HUES48 (cell line): ENCODE data around the gene ATP1A2.

Experiments
- H3K27ac ChIP-seq: one replicate; pipeline ENCODE4 v1.7.0; 2013; ENCODE audit warnings: low read depth, low read length, inconsistent platforms
- H3K27me3 ChIP-seq: 2 replicates; pipeline ENCODE4 v1.6.1; 2013; ENCODE audit warnings: mild to moderate bottlenecking, low read length; ENCODE audit not compliant: control insufficient read depth, insufficient read depth
- H3K36me3 ChIP-seq: 2 replicates; pipeline ENCODE4 v1.6.1; 2013; ENCODE audit warnings: low read length; ENCODE audit not compliant: control insufficient read depth, insufficient read depth
- H3K4me1 ChIP-seq: 2 replicates; pipeline ENCODE4 v1.6.1; 2013; ENCODE audit warnings: mild to moderate bottlenecking, low read length; ENCODE audit not compliant: control insufficient read depth, insufficient read depth
- H3K4me3 ChIP-seq: 2 replicates; pipeline ENCODE4 v1.5.1; 2013; ENCODE audit warnings: mild to moderate bottlenecking, low read depth, low read length
- H3K9ac ChIP-seq: 2 replicates; pipeline ENCODE4 v1.6.1; 2013; ENCODE audit warnings: mild to moderate bottlenecking, low read depth, low read length, moderate library complexity
- H3K9me3 ChIP-seq: 2 replicates; pipeline ENCODE4 v1.6.1; 2013; ENCODE audit warnings: low read length; ENCODE audit not compliant: control insufficient read depth, insufficient read depth

The ATP1A2 gene

DNA sequence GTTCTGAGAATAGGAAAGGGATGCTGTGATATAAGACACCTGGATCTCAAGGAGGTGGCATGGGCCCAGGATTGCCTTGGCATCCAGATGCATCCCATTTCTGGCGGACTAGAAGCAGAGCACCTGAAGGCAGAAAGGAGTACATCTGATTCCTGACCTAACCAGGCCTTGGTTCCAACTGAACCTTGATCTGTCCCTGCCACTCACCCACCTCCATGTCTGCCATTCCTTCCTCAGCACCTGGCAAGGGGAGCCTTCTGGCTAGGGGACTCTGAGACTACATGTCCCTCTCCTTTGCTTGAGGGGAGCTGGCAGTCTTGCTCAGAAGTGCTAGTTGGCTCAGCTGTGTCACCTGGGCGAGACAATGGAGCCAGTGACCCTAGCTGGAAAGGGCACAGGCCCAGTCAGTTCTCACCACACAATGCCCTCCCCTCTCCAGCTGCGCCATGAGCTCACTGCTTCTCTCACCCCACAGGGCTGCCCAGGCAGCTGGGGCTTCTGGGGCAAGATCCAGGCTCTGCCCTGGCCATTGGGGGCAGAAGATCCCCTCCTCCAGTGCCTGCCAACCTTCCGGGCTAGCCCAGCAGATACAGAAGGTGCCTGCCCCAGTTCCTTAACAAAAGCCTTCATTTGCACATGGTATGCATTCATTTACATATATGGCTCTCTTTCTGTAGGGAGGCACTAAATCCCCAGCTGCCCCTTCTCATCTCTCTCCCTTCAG, 20.0 kb upstream of the ATP1A2 start:
- Histone ChIP-seq H3K4me1 (peaks cover 35% of the 10 kb centered on the region), H3K9ac (no peak overlapping the region), H3K9me3 (no peaks in the 10 kb centered on the region), H3K4me3 (peak overlapping the region; percentile 9), H3K27ac (peak overlapping the region; percentile 76), H3K36me3 (peaks cover 46% of the 10 kb centered on the region), H3K27me3 (no peaks in the 10 kb centered on the region)

DNA sequence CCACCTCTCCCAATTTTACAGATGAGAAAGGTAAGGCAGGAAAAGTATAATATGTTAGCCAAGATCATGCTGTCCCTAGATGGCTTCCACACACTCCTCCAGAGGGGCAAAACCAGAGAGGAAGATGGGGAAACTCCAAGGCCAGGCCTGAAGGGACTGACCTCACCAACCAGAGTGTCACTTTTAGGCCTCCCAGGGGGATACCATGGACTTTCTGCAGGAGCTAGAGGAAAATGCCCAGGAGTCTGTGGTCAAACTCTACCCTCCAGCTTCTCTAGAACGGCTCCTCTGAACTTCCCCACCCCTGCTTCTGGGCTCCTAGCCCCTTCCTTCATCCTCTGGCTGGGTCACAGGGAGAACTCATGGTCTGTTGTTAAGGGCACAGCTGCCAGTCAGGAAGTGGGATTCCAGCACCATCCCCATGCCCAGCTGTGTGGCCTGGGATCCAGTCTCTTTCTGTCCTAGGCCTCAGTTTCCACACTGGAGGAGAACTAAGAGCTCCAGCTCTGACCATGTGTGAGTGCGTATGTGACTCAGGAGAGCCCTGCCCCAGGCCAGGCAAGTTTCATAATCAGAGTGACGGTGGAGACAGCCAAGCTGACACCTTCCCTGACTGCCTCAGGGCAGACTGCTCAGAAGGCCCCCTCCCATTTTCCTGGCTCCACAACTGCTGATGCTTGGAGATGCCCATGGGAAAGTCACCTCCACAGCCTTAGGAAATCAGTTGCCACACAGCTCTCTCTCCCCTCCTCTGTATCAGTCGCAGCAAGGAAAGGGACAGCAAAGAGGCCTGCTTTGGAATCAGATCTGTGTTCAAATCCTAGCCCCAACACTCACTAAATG, 19.1 kb upstream of the ATP1A2 start:
- Histone ChIP-seq H3K4me1 (peaks cover 42% of the 10 kb centered on the region), H3K27ac (peak overlapping the region; percentile 76), H3K36me3 (peaks cover 37% of the 10 kb centered on the region), H3K27me3 (no peaks in the 10 kb centered on the region), H3K9me3 (no peaks in the 10 kb centered on the region), H3K4me3 (peak overlapping the region; percentile 79), H3K9ac (no peak overlapping the region)

DNA sequence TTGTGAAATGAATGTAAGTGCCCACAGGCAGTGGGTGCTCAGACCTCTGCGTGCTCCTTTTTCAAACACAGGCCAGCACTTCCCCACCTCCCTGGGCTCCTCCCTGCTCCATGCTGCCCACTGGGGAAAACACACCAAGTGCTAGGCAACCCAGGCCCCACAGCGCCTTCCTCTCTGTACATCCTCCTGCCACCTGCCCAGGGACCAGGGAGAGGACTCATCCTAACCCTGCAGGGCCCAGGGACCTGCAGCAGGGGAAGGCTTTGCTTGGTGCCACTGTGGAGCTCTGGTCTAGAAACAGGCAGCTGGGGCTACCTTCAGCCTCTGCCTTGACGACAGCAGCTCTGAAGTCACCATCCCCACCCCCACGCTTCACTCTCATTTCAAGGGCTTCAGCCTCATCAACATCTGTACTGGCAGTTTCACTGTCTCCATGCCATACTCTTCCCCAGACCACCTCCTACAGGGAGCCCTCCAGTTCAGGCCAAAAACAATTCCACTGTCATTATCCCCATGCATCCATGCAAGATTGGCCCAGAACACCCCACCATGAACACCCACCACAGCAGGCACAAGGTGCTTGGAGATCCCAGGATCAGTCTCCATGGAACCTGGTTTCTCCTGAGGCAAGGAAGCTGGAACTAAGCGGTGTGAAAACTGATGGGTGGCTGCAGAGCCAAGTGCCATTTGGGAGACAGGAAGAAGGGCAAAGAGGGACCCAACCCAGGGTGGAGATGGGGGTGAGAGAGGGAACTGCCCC, 18.2 kb upstream of the ATP1A2 start:
- H3K9me3 ChIP-seq, result no peaks in the 10 kb centered on the region
- H3K36me3 ChIP-seq, result peaks cover 29% of the 10 kb centered on the region
- peak overlapping the region; percentile 79 for H3K4me3 ChIP-seq
- H3K9ac ChIP-seq, result peak overlapping the region; percentile 37; the same call in 1 of the 2 replicates
- no peak overlapping the region for H3K27ac ChIP-seq
- H3K27me3 ChIP-seq, result no peaks in the 10 kb centered on the region
- peaks cover 44% of the 10 kb centered on the region for H3K4me1 ChIP-seq

DNA sequence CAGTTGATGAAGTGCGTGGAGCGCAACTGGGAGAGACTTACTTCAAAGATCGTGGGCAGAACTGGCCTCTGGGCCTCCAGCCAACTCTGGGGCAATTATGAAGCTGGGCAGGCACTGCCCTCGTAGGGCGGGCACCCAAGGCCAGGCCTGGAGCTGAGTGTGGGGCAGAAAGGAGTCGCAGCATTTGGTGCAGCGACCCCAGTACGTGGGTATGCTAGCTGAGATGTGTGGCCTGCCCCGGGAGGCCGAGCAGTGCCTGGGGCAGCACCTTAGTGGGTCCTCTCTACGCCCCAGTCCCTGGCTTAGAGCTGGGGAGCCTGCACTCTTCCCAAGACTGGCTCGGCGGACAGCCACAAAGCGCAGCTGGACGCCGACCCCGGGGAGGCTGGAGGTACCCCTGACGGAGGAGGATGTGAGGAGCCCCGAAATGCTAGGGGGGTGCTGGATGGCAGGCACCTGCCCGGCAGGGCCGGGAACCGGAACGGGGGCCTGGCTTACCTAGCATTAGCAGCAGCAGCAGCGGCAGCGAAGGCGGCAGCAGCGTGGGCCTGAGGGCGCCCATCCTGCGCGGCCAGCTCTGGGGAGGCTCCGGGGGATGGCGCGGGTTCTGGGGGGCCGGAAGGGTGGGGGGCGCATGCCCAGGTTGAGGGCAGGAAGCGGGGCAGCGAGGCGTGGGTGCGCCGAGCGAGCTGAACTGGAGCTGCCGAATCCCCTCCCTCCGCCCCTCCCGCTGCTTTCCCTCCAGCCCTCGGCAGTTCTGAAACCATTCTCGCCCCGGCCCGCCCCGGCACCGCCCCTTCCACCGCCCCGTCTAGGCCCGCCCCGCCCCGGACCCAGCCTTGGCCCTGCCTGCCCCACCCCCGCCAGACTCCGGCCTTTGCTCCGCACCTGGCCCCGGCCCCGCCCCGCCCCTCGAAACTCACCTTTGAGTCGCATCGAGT, 17.4 kb upstream of the ATP1A2 start, which contains the start of gene IGSF8:
TSS of gene IGSF8 (minus strand) at position 709 of the 941 bp plus-strand sequence. CDS start at position 562, 147 bp downstream.
- Histone ChIP-seq H3K9me3 (no peaks in the 10 kb centered on the region), H3K27ac (peak within 1 kb of the TSS; percentile 70), H3K9ac (peak within 1 kb of the TSS; percentile 50; the same call in 1 of the 2 replicates), H3K36me3 (peaks cover 21% of the 10 kb centered on the region), H3K27me3 (no peaks in the 10 kb centered on the region), H3K4me3 (peak within 1 kb of the TSS; percentile 79), H3K4me1 (peaks cover 49% of the 10 kb centered on the region)

DNA sequence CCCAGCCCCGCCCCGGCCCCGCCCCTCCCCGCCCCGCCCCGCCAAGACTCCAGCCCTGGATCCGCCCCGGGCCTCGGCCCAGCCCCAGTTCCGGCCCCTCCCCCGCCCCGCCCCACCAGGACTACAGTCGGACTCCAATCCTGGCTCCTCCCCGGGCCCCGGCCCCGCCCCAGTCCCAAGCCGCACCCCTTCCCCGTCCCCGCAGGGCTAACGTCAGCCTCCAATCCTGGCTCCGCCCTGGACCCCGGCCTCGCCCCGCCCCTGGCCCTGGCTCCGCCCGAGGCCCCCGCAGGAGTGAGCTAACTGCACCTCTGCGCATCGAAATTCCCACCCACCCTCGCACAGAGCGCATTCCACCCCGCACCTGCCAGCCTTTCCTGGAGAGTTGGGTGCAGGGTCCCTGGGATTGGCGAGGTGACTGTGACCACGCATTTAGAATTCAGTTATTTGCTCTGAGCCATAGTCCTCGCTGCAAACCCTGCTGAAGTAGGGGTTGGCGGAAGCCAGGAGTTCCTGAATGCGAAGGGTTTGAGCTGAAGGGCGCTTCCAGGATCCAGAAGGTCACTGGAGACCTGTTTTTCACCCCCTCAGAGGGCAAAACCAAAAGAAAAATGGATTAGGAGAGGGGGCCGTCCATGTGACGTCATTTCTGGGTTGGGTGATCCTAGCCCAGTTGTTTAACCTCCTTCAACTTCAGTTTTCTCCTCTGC, 16.6 kb upstream of the ATP1A2 start:
- 0 out of 2 replicates have a peak overlapping the region, but pooled peaks have one; percentile 50 for H3K9ac ChIP-seq
- H3K4me1 ChIP-seq, result peaks cover 56% of the 10 kb centered on the region

DNA sequence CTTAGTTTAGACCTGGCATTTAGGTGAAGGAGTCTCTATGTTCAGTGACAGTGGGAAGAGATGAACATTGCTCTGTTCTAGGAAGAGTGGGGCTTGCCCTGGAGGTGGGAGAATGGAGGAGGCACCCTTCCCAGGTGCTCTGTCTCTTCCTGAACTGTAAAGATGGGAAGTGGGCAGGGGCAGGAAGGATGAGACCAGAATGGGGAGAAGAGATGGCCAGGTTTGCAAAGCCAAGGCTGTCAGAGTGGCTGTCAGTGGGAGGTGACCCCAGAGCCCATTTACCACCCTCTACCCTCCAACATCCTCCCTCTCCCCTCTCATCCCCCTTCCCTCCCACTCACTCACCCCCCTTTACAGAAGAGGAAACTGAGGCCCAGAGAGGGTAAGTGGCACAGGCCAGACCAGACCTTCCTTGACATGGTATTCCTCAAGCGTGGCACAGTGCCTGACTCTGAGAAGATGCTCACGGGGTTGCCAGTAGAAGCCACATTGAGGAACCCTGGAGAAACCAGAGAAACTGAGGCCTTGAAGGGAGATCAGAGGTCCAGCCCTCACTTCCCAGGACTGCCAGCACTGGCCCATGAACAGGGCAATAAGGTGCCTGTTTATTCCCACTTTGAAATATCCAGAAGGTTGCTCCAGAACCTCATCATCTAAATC, 15.7 kb upstream of the ATP1A2 start:
- Histone ChIP-seq H3K36me3 (peaks cover 5% of the 10 kb centered on the region), H3K4me1 (peaks cover 62% of the 10 kb centered on the region), H3K27me3 (no peaks in the 10 kb centered on the region), H3K9ac (no peak overlapping the region), H3K9me3 (no peaks in the 10 kb centered on the region), H3K4me3 (no peak overlapping the region), H3K27ac (no peak overlapping the region)

More for the DNA sequence above, 16.6 kb upstream of the ATP1A2 start:
- H3K27ac ChIP-seq, result peak overlapping the region; percentile 70
- H3K27me3 ChIP-seq, result no peaks in the 10 kb centered on the region
- peaks cover 14% of the 10 kb centered on the region for H3K36me3 ChIP-seq
- no peaks in the 10 kb centered on the region for H3K9me3 ChIP-seq
- H3K4me3 ChIP-seq, result peak overlapping the region; percentile 57

DNA sequence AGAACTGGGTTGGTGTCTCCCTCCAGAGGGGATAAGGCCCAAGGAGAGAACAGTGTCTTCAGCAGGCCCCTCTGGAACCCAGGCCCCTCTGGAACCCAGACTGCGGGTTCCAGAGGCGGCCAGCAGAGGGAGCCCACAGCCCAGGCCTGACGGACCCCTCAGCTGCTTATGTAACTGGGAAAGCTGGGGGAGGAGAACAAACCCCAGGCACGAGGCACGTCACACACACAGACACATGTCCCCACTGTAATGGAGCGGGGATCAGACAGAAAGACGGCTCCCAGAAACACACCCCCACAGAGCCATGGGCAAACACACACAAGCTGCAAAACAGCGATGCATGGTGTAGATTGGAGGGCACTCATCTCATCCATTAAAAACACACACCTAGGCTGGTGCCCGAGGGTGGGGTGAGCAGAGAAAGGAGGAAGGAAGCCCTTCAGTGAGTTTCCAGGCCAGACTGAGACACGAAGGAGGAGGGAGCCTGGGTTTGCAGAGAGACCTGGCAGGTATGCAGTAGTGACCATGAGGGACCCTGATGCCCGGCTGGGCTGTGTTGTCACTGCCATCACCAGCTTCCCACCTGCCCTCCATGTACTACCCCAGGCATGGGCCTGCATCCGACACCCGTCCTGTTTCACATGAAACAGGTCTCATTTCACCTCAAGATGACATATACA, 14.4 kb upstream of the ATP1A2 start:
- Histone ChIP-seq H3K9ac (no peak overlapping the region), H3K27ac (no peak overlapping the region), H3K4me1 (peaks cover 50% of the 10 kb centered on the region), H3K27me3 (no peaks in the 10 kb centered on the region), H3K36me3 (no peaks in the 10 kb centered on the region), H3K4me3 (no peak overlapping the region), H3K9me3 (no peaks in the 10 kb centered on the region)

DNA sequence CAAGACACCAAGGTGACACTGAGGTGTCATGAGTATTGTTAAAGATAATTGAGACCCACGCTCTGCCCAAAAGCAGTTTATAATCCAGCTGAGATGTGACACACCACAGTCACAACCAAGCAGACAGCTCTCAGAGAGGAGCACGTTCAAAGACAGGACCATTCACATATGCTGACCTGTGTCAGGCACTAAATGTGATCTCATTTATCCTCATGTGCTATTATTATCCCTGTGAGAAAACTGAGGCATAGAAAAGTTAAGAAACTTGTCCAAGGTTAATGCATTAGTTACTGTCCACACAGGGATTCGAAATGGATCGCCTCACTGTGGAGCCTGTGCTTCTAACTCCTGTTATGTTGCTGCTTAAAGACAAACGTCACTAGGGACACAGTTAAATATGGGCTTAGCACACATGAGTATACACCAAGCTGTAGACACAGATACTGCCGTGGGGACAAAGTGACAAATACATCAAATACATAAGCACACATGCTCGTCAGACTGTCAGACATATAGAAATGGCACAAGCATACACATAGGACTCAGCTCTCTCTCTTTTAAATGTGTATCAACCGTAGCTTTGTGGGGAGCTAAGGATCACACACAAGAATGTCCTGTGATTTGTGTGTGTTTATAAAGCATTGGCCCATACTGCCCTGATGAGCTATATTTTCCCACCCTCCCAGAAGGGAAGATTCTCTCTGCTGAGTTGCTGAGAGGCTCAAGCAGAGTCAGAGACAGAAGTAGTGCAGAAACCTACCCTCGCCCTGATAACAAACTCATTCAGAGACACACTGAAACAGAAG, 13.6 kb upstream of the ATP1A2 start:
- no peaks in the 10 kb centered on the region for H3K9me3 ChIP-seq
- H3K36me3 ChIP-seq, result no peaks in the 10 kb centered on the region
- H3K27me3 ChIP-seq, result no peaks in the 10 kb centered on the region
- peaks cover 42% of the 10 kb centered on the region for H3K4me1 ChIP-seq
- no peak overlapping the region for H3K4me3 ChIP-seq
- no peak overlapping the region for H3K27ac ChIP-seq
- no peak overlapping the region for H3K9ac ChIP-seq
